Measurements from ENCODE around the gene ZFP36L2. TPM values are rescaled to one million over a fixed set of nuclear protein-coding genes. Genes with fewer than 3 reads are reported as not detected.

The ZFP36L2 gene
- total RNA-seq, 1 donor from 2014 or later, result 8.2 TPM

DNA sequence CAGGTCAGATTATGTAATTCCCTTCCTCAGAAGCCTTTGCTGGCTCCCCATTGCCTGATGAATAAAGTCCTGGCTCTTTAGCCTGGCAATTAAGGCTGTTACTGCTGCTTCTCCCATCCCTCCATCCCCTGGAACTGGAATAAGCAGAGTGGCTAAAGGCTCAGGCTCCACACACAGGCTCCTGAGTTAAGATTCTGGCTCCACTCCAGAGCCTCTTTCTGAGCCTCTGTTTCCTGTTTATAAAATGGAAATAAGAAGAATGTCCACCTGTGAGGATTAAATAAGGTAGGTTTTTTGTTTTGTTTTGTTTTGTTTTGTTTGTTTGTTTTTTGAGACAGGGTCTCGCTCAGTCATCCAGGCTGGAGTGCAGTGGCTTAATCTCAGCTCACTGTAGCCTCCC, 50.0 kb downstream of the ZFP36L2 start:
- H3K27me3 ChIP-seq (ENCODE audit: control insufficient read depth, insufficient read depth, low read length), result no peaks in the 10 kb centered on the region
- no peak overlapping the region for H3K4me3 ChIP-seq (ENCODE audit: low read depth, low read length)
- FAIRE-seq, result no peak
- TF ChIP-seq, protein P1, sequence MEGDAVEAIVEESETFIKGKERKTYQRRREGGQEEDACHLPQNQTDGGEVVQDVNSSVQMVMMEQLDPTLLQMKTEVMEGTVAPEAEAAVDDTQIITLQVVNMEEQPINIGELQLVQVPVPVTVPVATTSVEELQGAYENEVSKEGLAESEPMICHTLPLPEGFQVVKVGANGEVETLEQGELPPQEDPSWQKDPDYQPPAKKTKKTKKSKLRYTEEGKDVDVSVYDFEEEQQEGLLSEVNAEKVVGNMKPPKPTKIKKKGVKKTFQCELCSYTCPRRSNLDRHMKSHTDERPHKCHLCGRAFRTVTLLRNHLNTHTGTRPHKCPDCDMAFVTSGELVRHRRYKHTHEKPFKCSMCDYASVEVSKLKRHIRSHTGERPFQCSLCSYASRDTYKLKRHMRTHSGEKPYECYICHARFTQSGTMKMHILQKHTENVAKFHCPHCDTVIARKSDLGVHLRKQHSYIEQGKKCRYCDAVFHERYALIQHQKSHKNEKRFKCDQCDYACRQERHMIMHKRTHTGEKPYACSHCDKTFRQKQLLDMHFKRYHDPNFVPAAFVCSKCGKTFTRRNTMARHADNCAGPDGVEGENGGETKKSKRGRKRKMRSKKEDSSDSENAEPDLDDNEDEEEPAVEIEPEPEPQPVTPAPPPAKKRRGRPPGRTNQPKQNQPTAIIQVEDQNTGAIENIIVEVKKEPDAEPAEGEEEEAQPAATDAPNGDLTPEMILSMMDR (IDR thresholded peaks at IDR 0.05; ENCODE audit: insufficient read depth, low read length, severe bottlenecking), result no peak
- H3K36me3 ChIP-seq (ENCODE audit: control insufficient read depth, insufficient read depth, low read length), result no peaks in the 10 kb centered on the region
- DNase-seq (ENCODE audit: low read depth), result no peak

DNA sequence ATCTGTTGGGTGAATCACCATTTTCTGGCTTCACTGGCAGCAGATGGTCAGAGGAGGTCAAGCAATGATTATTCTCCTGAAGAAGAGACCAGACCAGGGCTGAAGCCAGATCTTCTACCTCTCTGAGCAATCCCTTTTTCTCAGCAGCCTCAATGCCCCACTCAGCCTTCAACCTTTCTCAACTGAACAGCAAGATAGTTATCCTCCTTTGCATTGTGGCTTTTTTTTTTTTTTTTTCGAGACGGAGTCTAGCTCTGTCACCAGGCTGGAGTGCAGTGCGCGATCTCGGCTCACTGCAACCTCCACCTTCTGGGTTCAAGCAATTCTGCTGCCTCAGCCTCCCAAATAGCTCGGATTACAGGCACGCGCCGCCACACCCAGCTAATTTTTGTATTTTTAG, 50.5 kb downstream of the ZFP36L2 start:
- no peak for DNase-seq (ENCODE audit: low read depth)
- no peaks in the 10 kb centered on the region for H3K27me3 ChIP-seq (ENCODE audit: control insufficient read depth, insufficient read depth, low read length)
- FAIRE-seq, result no peak
- H3K4me3 ChIP-seq (ENCODE audit: low read depth, low read length), result no peak overlapping the region
- TF ChIP-seq, protein P1 (IDR thresholded peaks at IDR 0.05; ENCODE audit: insufficient read depth, low read length, severe bottlenecking), result no peak
- H3K36me3 ChIP-seq (ENCODE audit: control insufficient read depth, insufficient read depth, low read length), result no peaks in the 10 kb centered on the region

DNA sequence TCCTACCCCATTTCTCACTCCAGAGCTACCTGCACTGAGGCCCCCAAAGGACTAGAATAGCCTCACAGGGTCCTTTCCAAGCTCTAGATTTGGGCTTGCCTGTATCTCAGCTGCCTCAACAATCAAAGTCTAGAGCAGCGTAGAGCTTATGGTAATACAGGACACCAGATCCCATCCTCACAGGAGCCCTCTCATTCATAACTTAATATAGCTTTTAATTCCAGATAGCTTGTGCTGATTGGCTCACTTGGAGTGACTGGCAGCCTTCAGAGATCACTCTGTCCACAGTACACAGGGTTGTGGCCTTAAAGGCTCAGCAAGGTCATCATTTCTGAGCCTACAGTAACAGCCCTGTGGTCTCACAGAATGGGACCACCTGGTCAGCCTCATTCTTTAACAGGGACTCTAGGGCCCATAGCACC, 51.4 kb downstream of the ZFP36L2 start:
- TF ChIP-seq, protein P1 (IDR thresholded peaks at IDR 0.05; ENCODE audit: insufficient read depth, low read length, severe bottlenecking), result no peak
- Histone ChIP-seq H3K4me3 (ENCODE audit: low read depth, low read length) (no peak overlapping the region), H3K27me3 (ENCODE audit: control insufficient read depth, insufficient read depth, low read length) (no peaks in the 10 kb centered on the region), H3K36me3 (ENCODE audit: control insufficient read depth, insufficient read depth, low read length) (no peaks in the 10 kb centered on the region)
- FAIRE-seq, result no peak
- DNase-seq (ENCODE audit: low read depth), result no peak

DNA sequence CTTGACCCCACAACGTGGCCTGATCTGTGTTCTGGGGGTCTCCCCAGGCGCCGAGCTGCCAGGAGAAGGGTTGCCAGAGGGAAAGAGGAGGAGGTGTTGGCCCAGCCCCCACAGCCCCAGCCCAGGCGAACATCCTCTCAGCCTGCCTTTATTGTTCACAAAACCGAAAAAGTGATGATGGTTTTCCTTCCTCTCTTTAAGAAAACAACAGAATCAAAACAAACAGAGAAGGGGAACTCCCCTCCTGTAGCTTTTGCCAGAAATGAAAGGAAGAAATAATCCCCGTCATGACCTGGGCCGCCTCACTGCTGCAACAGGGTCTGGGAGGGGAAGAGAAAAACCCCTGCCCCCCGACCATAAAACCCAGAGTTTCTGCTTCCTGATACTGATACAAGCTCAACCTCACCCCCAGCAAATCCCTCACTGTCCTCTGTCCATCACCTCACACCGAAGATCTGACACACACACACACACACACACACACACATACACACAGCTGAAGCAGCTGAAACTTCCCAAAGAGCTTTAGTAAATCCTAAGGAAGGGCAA, 52.0 kb downstream of the ZFP36L2 start:
- no peak overlapping the region for H3K4me3 ChIP-seq (ENCODE audit: low read depth, low read length)
- TF ChIP-seq, protein P1 (IDR thresholded peaks at IDR 0.05; ENCODE audit: insufficient read depth, low read length, severe bottlenecking), result no peak
- H3K27me3 ChIP-seq (ENCODE audit: control insufficient read depth, insufficient read depth, low read length), result no peaks in the 10 kb centered on the region
- no peaks in the 10 kb centered on the region for H3K36me3 ChIP-seq (ENCODE audit: control insufficient read depth, insufficient read depth, low read length)
- DNase-seq (ENCODE audit: low read depth) (no peak), FAIRE-seq (no peak)

Measured in bronchial epithelial cell (primary cell).